CD4-positive, alpha-beta T cell treated with Interleukin-17A for 1 hour (primary cell): ENCODE results near the gene WFDC11.

Source experiments
- DNase-seq: peaks from one replicate; pipeline ENCODE4 v3.0.0-alpha.2; 2020

The WFDC11 gene

DNA sequence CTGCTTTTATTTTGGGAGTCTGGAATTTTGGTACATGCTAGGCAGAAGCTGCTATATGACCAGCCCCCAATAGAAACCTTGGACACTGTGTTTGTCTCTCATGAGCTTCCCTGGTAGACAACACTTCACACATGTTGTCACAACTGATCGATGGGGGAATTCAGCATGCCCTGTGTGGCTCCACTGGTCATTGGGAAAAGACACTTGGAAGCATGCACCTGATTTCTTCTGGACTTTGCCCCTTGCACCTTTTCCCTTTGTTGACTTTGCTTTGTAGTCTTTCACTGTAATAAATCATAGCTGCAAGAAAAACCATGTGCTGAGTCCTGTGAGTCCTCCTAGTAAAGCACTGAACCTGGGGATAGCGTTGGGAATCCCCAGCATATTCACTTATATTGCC is 48.4 kb downstream of the WFDC11 start:
- DNase-seq, result no peak

DNA sequence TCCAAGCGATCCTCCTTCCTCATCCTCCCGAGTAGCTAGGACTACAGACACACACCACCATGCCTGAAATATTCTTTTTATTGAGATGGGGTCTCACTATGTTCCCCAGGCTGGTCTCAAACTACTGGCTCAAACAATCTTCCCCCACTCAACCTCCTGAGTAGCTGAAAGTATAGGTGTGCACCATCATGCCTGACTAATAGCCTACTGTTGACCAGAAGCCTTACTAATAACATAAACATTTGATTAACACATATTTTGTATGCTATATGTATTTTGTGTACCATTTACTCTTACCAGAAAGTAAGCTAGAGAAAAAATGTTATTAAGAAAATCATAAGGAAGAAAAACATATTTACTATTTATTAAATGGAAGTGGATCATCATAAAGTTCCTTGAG is 52.4 kb downstream of the WFDC11 start:
- no peak for DNase-seq

DNA sequence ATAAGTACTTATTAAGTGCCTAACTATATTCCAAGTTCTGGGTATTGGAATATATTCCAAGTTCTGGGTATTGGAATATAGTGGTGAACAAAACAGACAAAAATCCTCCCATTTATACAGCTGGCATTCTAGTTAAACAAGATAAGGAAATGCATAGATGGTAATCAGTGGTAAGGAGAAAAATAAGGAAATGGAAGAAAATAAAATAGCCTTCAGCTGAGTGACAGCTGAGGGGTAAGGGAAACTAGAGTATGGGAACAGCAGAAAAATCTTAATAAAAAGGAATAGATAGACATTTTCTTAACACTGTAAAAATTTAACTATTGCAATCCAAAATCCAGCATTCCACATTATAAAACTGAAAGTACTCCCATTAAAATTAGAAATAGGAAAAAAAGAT is 57.7 kb downstream of the WFDC11 start:
- no peak for DNase-seq

DNA sequence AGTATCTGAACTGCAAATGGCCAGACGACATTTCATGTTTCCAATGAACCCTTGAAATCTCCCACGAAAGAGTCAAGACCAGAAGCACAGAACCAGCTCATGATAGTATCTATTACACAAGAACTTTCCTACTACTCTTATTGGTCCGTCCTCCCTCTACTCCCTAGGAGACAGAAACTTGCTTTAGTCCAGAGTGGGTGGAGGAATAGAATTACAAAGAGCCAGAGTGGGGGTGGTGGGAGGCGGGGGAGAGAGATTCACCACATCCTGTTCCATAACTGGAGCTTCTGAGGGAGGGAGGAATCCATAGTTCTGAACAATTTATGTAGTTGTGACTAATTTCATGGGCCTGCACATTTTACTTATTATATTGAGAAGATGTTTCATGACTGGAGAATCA is 59.0 kb downstream of the WFDC11 start:
- DNase-seq, result no peak

DNA sequence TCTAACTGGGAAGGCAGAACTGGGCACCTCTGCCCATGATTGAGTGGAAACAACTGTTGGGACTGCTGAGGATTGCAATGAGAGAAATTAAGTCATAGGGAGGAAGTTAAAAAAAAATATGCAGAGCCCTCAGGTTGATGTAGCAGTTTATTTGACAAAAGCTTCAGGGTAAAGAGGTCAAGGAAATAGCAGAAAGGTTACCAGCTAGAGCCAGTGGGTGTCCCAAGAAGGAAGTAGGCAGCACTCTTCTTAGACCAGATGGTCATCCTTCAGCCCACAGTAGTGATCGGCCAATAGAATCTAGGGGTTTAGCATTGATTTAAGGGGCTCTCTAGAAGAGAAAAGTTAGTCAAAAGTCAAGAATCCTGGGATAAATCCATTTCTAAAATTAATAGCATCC is 62.2 kb downstream of the WFDC11 start:
- DNase-seq, result no peak
